GM18511 (cell line): ENCODE data around the gene CACNA1A.
"Not testable (repeated sequence)": the region's sequence is repeated elsewhere in the genome, so short reads cannot be mapped to it uniquely, and the experiment has no call there.

Experiments
- ATAC-seq: cut with Tn5 transposase; IDR thresholded peaks from one replicate; pipeline ENCODE4 v1.9.1; 2021; ENCODE audit warnings: mild to moderate bottlenecking, moderate library complexity; ENCODE audit not compliant: unreplicated experiment

CACNA1A gene

DNA sequence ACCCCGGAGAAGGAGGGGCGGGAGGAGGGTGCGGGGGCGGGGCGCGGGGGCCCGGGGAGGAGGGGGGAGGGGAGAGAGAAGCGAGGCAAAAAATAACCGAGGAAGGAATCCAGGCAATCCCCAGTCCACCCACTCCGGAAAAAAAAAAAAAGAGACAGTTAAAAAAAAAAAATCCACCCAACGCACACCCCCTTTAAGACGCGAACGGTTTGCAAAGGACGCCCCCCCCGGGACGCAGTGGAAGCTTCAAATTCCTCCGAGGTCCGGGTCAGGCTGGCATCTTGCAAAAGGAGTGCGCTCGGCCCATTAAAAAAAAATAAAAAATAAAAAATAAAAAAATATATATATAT is at the start of gene CACNA1A:
TSS of gene CACNA1A (minus strand) at position 9 of the 350 bp plus-strand sequence. CDS start 255 bp downstream, outside the sequence.
- no peak for ATAC-seq

DNA sequence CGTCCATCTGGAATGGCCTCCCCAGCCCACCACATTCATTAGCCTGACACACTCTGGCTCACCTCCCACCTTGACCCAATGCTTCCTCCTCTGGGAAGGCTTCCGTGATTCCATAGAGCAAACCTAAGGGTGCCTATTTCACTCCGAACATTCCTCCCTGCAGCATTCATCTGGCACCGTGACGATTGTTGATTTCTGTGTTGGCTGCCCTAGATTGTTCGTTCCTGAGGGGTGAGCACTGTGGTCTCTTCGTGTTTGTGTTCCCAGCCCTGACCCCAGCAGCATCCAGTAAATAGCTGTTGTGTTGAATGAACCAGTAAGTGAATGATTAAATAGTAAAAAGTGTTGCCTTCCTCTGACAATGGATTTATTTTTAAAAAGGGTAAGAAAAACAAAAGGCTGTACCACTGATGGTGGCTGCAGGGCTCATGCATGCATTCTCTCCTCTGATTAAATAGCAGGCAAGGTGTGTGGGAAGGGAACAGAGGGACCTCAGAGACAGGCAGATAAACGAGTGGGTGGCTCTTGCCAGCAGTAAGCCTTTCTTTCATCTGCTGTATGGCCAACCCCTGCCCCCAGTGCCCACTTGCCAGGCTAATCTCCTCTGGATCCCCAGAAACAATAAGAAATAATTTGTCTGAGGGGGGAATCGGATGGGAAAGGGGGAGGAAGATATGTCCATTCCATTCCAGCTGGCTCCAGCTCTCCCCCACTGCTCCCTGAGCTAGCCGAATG is 48.4 kb upstream of the CACNA1A start:
- no peak for ATAC-seq

DNA sequence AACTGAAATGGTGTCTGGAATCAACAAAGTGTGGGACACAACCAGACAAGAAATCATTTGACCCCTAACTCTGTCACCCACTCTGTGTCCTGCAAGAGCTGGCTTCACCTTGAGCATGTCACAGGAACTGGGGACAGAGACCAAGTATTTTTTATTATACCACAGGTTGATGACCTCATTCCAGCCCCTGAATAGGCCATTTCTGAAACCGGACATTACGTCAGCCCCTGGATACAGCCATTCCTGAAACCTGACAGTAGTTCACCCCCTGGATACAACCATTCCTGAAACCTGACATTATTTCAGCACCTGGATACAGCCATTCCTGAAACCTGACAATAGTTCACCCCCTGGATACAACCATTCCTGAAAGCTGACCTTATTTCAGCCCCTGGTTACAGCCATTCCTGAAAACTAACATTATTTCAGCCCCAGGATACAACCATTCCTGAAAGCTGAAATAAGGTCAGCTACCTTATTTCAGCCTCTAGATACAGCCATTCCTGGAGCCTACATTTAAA is 47.7 kb upstream of the CACNA1A start:
- no peak for ATAC-seq

DNA sequence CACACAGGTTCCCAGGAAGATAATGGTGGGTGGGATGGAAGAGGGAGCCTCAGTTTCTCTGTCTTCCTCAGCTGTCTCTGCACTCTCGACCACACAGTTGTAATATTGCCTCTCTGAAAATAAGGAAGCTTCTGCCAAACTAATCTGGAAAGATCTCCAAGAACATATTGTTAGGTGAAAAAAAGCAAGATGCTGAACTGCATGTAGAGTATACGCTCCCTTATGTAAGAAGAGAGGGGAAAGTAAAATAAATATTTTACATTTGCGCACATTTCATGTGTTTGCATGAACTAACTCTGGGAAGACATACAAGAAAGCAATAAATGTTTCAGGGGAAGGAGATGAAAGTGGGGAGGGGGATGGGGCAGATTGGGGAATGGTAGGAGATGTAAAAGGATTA is 41.9 kb upstream of the CACNA1A start:
- no peak for ATAC-seq

DNA sequence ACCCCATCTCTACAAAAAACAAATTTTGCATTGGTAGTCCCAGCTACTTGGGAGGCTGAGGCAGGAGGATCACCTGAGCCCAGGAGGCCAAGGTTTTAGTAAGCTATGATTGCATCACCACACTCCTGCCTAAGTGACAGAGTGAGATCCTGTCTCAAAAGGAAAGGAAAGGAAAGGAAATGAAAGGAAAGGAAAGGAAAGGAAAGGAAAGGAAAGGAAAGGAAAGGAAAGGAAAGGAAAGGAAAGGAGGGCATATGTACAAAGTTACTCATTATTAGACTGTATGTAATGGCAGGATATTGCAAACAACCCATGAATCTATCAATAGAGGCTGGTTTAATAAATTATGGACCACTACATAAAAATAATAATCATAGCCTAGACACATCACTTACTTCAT is 40.8 kb upstream of the CACNA1A start:
- no peak for ATAC-seq

DNA sequence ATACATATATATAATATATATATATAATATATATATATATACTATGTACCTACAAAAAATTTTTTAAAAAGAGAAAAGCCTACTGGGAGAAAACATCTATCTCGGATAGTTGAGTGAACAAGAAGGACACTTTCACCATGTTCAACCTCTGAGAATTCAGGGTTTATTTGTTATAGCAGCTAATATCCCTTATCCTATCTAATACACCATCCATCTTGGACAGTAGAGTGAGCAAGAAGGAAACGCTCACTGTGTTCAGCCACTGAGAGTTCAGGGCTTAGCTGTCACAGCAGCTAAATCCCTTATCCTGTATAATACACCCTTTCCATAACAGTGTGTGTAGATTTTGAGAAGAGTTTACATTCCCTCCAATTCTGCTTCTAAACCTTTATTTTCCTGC is 38.1 kb upstream of the CACNA1A start:
- no peak for ATAC-seq

DNA sequence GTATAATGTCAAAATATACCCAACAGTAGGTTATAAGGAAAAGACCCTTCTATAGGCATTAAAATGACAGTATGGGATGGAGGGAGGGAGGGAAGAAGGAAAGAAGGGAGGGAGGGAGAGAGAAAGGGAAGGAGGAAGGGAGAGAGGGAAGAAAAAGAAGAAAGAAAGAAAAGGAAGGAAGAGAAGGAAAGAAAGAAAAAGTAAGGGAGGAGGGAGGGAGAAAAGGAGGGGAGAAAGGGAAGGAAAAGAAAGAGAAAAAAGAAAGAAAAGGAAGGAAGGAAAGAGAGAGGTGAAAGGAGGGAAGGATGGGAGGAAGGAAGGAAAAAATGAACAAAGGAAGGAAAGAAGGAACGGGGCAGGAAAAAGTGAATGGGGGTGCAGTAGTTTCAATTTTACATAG is 35.3 kb upstream of the CACNA1A start:
- no peak for ATAC-seq

DNA sequence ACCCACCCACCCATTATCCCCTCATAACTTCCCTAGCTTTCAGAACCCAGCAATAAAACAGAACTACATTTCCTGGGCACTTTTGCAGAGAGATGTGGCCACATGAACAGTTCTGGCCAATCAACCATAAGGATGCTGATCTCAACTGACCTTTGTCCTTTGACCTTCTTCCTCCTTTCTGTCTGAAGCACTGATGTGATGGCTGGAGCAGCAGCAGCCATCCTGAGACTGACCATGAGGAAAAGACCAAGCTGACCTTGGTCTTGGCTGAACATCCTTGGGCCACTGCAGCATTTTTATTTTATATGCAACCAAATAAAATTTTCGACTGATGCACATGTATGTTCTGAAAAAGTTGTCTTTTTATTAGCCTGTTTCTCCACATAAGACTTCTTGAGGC is 33.1 kb upstream of the CACNA1A start:
- ATAC-seq, result no peak

DNA sequence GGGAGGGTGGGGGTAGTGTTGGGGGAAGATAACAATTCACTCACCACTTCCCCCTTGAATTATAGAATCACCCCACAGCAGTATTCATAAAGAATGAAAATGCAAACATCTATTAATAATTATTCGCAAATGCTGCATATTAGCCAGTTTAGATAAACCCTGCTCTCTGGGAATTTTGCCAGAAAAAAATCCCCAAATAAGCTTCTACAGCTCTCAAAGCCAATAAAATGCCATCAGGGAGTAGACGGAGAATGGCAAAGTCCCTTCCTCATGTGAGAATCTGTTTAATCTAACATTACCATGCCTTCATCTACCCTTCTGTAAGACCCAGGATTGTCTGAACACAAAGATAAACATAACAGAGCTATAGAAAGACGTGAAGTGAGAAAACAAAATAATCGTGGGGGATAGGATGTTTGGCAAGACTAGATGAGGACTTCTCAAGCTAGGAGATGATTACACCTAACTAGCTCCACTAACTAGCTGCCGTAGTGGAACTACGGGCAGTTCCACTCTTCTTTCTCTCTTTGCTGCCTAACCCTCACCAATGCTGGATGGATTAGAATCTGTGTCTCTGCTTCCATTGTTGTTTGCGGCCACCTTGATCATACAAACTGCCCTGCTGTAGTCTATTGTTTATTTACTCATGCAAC is 32.4 kb upstream of the CACNA1A start:
- no peak for ATAC-seq

DNA sequence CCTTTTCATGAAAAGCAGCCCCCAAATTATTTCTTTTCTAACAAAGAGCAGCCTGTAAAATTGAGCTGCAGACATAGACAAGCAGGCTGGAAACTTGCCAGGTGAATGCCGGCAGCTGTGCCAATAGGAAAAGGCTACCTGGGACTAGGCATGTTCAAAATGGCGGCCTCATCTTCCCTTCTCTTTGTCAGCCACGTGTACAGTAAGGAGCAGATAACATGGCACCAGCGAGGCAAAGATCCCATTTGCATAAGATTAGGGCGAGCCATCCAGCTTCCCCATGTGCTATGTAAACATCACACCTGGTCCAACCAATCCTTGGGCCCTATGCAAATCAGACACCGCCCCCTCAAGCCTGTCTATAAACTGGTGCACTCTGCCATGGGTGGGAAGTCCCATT is 31.2 kb upstream of the CACNA1A start:
- no peak for ATAC-seq

DNA sequence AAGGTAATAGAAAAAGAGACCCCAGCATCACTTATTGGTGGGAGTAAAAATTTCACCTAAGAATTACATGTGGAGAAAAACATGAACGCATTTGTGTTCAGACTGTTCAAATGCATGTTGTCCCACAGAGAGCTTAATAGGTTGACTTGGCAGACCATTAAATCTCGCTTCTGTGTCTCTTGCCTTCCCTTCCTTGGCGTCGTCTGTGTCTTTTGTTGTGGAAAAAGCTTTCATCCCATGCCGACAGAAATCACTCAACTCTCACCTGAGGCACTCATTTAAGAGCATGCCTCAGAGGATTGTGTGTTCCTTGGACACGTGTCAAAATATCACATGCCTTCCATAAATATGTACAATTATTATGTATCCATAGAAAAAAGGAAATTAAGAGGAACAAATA is 24.4 kb upstream of the CACNA1A start:
- no peak for ATAC-seq

DNA sequence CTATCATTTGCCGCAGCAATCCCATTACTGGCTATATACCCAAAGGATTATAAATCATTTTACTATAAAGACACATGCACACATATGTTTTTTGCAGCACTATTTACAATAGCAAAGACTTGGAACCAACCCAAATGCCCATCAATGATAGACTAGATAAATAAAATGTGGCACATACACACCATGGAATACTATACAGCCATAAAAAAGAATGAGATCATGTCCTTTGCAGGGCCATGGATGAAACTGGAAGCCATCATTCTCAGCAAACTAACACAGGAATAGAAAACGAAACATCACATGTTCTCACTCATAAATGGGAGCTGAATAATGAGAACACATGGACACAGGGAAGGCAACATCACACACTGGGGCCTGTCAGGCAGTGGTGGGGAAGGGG is 23.4 kb upstream of the CACNA1A start:
- not testable (repeated sequence) for ATAC-seq

DNA sequence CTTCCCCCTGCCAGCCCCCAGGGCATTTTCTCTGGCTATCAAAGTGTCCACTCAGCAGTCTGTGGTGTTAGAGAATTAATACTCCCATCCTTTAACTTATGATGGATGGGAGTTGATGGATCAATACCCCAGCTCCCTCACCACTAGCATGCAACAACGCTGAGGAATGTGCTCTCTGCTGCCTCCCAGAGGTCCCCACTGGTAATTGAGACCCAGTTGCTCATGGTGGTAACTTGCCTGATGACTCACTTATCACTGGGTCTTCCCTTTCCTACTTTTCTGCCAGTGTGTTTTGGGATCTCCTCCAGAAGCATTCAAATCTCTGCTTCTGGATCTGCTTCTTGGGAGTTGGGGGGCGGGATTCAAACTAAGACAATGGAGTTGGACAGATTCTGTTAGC is 20.3 kb upstream of the CACNA1A start:
- ATAC-seq, result no peak

DNA sequence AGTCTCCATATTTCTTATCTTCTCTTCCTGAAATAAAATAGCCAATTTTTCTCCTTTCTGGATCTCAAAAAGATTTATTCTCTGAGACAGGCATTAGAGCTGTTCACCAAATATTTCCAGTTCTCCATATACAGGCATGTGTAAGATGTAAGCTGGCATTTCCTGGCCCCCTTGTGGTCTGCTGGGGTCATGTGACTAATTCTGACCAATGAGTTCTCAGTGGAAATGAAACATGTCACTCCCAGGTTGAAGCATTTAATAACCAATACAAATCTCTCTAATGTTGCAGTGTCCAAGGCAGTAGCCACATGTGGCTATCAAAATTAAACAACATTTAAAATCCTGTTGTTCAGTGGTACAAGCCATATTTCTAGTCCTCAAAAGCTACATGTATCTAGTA is 14.8 kb upstream of the CACNA1A start:
- no peak for ATAC-seq

DNA sequence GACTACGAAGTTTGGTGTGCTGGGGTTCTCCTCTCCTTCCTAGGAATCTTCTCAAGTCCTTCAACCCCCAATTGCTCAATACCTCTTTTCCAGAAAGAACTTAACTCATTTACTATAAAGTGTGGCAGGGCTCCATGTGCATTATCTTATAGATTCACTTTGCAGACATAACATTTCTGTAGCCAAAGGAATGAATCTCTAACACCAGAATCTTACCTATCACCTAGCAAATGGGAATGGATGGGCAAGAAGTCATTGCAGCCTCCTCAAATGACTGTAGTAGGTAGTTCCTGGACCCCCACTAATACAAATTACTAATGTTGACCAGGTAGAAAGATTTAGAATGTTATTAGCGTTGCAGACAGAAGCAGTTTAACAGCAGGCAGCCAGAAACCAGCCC is 5.7 kb upstream of the CACNA1A start:
- no peak for ATAC-seq

DNA sequence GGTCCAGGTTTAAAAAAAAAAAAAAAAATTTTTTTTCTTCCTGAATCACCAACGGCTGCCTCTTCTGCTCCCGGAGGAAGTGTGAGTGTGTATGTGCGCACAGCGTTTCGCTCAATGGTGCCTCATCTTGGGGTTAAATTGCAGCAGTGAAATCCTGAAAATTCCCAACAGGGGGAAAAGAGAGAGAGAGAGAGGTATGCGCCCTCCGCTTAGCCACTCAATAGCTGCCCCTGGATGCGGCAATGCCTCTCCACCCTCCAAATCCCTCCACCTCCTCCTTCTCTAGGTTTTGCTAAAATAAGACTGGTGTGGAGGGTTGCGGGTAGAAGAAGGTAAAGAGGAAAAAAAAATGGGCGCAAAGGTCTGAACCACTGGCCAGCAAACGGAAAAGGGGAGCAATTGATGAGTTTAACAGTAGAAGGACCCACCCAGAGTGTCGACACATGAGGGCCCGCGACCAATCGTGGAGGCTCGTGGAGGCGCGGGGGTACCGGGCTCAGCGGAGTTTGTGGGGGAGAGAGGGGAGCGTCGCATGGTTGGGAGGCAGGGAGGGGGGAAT is 853 bp upstream of the CACNA1A start:
- ATAC-seq, result no peak

DNA sequence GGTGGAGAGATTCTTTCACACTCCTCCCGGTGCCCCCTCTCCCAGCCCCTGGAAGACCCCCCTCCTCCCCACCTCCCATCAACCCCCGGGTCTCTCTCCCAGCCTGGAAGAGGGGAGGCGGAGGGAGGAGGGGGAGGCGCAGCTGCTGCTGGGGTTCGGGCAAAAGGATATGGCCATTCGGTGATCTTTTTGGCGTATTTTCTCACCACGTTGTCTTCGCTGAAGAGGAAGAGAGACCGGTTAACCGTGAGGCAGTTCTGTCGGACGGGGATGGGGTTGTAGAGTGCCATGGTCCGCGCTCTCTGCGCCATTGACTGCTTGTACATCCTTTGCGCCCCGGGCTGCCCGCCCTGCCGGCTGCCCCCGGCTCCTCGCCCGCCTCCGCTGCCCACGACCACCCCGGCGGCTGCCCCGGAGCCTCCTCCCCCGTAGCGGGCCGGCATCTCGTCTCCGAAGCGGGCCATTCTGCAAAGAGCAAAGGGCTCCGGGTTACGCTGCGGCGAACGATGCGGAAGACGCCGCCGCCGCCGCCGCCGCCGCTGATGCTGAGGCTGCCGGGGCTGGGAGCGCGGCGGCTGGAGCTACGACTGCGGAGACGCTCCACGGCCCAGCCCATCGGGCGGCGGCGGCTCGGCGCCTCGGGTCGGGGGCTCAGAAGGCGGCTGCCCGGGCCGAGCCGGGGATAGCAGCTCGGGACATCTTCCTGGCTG is 363 bp downstream of the CACNA1A start:
- no peak for ATAC-seq

DNA sequence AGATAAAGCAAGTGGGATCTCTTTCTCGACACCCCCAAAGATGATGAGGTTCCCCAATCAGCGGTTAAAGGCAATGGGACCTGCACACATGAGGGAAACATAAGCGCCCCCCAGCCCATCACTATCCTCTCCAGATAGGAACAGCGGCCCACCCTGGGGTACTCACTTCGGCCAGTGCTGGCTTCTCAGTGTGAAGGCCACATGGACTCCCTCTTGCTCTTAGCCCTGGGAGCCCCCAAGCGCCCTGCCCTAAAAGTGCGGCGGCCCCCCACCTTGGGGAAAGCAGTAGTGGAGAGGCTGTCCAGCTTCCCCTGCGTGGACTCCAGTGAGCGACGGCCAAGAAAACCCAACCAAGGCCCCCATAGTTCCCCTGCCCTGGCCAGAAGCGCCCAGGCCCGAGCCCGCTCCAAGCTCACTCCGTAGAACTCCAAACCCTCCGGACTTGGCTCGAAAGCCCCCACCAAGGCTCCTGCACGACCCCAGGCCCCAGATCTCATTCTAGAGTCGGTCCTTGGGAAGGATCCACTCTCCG is 1.0 kb downstream of the CACNA1A start:
- ATAC-seq, result no peak

DNA sequence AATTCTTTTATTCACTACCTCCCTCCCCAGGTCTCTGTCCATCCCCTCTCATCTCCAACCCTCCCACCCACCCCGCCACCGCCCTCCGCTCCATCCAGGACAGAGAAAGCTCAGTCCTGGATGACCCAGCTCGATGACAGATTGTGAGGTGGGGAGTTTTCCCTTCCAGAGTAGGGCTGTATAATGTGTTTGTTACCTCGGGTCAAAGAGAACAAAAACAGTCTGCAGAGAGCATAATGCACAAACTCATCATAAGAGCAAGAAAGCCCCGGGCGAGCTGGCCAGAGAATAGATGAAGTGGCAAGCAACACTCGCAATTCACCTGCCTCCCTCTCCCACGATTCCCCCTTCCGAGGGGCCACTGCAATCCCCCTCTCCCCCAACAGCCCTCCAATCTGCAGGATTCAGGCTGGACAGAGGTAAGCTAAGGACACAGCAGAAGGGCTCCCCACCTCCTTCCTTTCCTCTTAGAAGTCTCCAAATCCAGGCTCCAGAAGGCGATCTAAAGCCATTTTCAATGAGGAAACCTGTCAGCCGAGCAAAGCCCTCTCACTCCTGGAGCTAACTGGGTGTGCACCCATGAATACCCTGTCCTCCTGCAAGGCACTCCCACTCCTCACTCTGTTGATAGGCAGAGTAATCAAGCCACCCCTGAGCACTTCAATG is 2.6 kb downstream of the CACNA1A start:
- no peak for ATAC-seq

DNA sequence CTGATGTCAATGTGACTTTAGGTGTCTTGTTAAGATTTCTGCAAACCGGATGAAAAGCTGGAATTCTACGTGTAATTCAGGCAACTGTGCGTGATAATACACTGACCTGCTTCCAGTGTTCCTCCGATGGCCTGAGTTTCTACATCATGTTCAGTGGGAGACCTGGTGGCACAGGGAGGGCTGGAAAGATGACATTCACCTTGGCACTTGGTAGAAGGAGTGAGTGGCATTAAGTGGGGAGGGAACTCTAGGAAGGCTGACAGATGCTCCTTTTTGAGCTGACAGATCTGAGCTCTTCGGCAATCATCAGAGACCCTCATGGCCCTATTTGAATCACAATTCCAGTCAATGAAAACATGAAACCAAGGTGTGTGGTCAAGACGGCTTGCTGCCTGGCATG is 4.0 kb downstream of the CACNA1A start:
- no peak for ATAC-seq

DNA sequence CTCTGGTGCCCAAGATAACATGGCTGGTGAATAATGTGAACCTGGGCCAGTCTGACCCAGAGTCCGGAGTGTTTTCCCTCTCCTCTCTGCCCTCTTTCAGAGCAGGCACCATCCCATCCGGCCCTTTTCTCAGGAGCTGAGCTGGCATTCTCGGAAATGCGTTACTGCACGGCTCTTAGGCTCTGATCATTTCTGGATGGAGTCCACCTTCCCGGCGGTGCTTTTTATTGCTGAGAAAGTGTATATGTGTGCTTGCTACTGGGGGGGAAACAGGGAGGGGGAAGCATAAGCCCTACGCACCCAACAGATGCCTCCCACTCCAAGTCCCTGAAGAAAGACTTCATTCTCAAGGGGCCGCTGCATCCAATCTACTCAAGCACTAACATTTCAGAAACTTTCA is 6.6 kb downstream of the CACNA1A start:
- ATAC-seq, result no peak
